ENCODE data around the gene FAAP100.

- TF ChIP-seq EZH2 (IDR thresholded peaks at IDR 0.05; ENCODE audit: insufficient read depth, poor library complexity, severe bottlenecking) (no peak), EZH2phosphoT487 (IDR thresholded peaks at IDR 0.05; ENCODE audit: insufficient read depth, low read depth) (no peak)
Observed at GRCh38 chr17:81500047-81500446, 52.1 kb downstream of the FAAP100 start.

Data from GM23248 (cell line).